Bronchial epithelial cell (primary cell): ENCODE results near the gene RTL10. TPM values are rescaled to one million over a fixed set of nuclear protein-coding genes. Genes with fewer than 3 reads are reported as not detected.

ENCODE experiments used
- DNase-seq: peaks from one replicate; pipeline ENCODE4 v3.0.0-alpha.2; 2010; ENCODE audit warnings: low read depth
- FAIRE-seq: peaks from 2 replicates; lab custom pipeline; 2011; peaks lifted over from hg19 to GRCh38; lab: Jason Lieb, UNC
- H3K27me3 ChIP-seq: 2 replicates; pipeline ENCODE4 v1.5.1; 2011; ENCODE audit warnings: low read length; ENCODE audit not compliant: control insufficient read depth, insufficient read depth
- H3K36me3 ChIP-seq: 2 replicates; pipeline ENCODE4 v1.5.1; 2011; ENCODE audit warnings: low read length; ENCODE audit not compliant: control insufficient read depth, insufficient read depth
- H3K4me3 ChIP-seq: 2 replicates; pipeline ENCODE4 v1.5.1; 2011; ENCODE audit warnings: mild to moderate bottlenecking, low read depth, low read length, control low read depth
- total RNA-seq: library from RNA; depleted of rRNA; stranded (reverse); fragments of >200 nt; gene quantifications from 2 replicates; pipeline ENCODE4 v1.2.1, GENCODE V29; 2014
- TF ChIP-seq, protein P1 (sequence below): IDR thresholded peaks from 2 replicates; pipeline ENCODE4 v1.5.1; 2011; ENCODE audit warnings: mild to moderate bottlenecking, moderate library complexity, low read length, control low read depth, inconsistent platforms; ENCODE audit not compliant: insufficient read depth, severe bottlenecking

The RTL10 gene
- total RNA-seq, 1 donor from 2014 or later, result 9.5 TPM

DNA sequence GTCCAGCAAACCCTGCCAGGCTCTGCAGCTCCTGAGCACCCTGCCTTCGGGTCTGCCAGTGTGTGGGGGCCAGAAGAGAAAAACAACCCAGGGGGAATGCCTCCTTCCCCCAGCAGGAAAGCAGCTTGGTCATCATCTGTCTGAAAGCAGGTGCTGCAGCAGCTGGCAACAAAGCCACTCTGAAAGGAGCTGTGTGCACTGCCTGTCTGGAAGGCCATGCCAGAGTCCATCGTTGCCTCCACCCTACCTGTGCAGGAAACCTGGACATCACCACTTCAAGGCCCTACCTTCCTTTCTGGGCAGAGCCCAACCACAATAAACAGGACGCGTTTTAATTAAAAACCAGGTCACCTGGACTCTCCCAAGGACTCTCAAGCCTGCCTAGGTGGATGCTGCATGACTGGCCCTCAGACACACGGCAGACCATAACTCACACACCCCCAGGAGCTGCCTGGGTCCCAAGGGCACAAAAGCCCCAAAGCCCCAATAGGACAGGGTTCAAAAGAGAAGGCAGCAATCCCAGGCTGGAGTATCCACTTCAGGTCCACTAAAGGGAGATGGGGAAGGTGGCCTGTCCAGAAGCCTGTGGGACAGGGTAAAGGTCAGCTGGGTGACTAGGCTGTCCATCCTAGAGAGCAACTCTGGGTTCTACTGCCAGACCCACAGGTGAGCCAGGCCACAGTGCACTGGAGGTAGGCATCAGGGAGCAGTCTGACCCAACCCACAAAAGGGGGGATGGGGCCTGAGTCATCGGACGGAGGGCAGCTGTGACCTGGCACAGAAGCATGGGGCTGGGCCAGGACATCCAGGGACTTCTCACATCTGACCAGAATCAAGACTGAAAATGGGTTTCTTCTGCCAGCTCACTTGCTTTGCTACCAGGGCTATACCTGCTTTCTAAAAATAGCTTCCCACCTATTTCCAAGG, 6.1 kb downstream of the RTL10 start:
- H3K4me3 ChIP-seq, result no peak overlapping the region
- peak; percentile 70 for DNase-seq
- no peaks in the 10 kb centered on the region for H3K27me3 ChIP-seq
- TF ChIP-seq, protein P1, sequence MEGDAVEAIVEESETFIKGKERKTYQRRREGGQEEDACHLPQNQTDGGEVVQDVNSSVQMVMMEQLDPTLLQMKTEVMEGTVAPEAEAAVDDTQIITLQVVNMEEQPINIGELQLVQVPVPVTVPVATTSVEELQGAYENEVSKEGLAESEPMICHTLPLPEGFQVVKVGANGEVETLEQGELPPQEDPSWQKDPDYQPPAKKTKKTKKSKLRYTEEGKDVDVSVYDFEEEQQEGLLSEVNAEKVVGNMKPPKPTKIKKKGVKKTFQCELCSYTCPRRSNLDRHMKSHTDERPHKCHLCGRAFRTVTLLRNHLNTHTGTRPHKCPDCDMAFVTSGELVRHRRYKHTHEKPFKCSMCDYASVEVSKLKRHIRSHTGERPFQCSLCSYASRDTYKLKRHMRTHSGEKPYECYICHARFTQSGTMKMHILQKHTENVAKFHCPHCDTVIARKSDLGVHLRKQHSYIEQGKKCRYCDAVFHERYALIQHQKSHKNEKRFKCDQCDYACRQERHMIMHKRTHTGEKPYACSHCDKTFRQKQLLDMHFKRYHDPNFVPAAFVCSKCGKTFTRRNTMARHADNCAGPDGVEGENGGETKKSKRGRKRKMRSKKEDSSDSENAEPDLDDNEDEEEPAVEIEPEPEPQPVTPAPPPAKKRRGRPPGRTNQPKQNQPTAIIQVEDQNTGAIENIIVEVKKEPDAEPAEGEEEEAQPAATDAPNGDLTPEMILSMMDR, result no peak
- FAIRE-seq, result no peak
- H3K36me3 ChIP-seq, result peaks cover 16% of the 10 kb centered on the region

DNA sequence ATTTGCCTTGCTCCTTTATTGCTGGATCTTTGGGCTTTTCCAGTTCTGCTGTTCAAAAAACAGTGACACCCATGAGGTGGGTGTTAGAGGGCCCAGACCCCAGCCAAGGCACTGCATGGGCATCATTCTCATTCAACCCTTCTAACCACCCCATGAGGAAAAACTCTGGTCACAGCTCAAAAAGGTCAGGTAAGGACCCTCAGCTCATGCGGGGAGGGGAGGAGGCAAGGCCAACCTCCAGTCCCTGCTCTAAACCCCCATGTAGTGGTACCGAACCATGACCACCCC, 7.4 kb downstream of the RTL10 start:
- peaks cover 15% of the 10 kb centered on the region for H3K36me3 ChIP-seq
- DNase-seq, result no peak
- H3K27me3 ChIP-seq, result no peaks in the 10 kb centered on the region
- TF ChIP-seq, protein P1, result no peak
- no peak for FAIRE-seq
- no peak overlapping the region for H3K4me3 ChIP-seq

DNA sequence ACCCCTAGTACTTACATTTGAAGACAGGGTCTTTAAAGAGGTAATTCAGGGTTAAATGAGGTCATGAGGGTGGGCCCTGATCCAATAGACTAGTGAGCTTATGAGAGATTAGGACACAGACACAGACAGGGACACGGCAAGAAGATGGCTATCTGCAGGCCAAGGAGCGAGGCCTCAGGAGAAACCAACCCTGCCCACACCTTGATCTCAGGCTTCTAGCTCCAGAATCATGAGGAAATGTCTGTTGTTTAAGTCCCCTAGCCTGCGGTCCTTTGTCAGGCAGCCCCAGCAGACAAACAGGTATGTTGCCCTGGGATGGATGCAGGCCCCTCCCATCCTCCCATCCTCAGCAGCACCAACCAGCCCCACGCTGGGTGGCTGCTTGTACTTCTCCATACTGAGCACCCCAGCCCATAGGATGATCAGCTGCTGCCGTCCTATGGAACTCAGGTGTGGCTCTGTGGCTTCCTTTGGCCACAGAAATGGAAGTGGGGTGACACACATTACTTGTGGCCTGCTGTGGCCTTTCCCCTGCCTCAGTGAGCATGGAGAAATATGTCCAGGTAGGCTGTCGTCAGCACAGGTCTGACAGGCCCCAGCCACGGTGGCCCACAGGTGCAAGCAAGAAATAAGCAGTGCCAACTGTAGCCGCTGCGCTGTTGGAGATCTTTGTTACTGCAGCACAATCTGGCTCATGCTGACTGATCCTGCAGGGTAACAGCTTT, 7.9 kb downstream of the RTL10 start:
- TF ChIP-seq, protein P1, result no peak
- no peak overlapping the region for H3K4me3 ChIP-seq

DNA sequence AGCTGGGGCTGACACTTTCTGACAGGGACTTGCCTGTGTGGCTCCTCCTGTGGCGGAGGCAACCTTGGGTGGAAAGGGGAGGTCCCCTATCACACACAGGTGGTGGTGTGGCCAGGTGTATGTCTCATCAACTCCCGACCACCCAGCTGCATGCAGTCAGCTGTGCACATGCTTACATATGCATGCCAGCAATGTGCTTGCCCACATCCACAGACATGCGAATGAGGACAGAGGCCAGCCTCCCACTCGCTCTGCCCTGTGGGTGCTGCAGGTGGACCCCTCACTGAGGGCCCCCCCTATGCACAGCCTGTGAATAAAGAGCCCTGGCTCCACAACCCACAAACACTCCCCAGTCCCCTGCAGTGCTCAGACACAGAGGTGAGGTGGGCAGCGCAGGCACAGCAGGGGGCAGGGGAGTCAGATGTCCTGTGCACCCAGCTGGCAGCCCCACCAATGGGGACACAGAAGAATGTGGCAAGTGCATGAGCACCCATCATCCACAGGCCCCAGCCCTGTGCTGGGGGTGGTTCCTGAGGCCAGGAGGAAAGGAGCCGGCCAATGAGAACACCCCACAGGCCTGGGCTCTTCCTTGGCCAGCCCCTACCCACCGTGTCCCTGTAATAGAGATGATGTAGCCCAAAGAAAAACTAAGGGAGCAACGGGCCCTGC, 9.5 kb downstream of the RTL10 start:
- Histone ChIP-seq H3K27me3 (no peaks in the 10 kb centered on the region), H3K4me3 (no peak overlapping the region), H3K36me3 (no peaks in the 10 kb centered on the region)
- DNase-seq (no peak), FAIRE-seq (no peak)
- TF ChIP-seq, protein P1, result no peak

More for the DNA sequence above, 7.9 kb downstream of the RTL10 start:
- Histone ChIP-seq H3K36me3 (peaks cover 11% of the 10 kb centered on the region), H3K27me3 (no peaks in the 10 kb centered on the region)
- DNase-seq (no peak), FAIRE-seq (no peak)

DNA sequence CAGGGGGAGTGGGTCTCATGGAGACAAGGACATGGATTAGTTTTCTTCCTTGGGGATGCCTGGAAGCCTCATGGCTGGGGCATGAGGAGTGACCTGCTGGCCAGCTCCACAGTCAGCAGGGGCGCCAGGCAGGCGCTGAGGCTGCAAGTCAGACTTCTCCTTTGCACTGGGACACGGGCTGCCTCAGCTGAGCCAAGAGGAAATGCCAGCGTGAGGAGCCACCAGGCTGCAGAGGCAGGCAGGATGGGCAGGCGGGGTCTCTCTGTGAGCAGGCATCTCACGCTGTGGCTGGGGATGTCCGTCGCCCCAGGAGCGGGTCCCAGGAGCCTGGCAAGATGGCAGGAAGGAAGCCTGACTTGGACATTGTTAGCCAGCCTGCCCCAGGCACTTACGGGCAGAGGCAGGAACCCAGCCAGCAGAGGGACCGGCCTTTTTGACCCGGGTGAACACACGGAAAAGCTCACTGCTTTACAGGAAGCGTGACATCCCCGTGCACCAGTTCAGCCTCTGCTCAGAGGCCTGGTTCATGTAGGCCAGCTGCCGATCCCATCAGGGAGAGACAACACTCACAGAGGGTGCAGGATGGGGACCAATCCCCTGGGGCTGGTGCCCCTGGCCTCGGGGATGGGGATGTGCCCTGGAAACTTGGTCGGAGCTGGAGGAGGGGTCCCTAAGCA, 10.2 kb downstream of the RTL10 start:
- DNase-seq, result peak; percentile 50

More for the DNA sequence above, 10.2 kb downstream of the RTL10 start:
- H3K27me3 ChIP-seq, result no peaks in the 10 kb centered on the region
- H3K36me3 ChIP-seq, result no peaks in the 10 kb centered on the region
- TF ChIP-seq, protein P1, result peak; percentile 4
- H3K4me3 ChIP-seq, result no peak overlapping the region
- no peak for FAIRE-seq
